ENCODE results near the gene MARCHF2. TPM values are rescaled to one million over a fixed set of nuclear protein-coding genes. Genes with fewer than 3 reads are reported as not detected.

MARCHF2 gene
- total and polyA plus RNA-seq, 7 donors: 25.8 to 383 (median 283) TPM

GRCh38 chr19:8468761-8469373, 55.8 kb downstream of the MARCHF2 start:
- H3K4me3 ChIP-seq: no peak overlapping the region
- H3K36me3 ChIP-seq: peaks cover 31 to 100% (median 80%) of the 10 kb centered on the region in 4 donors

GRCh38 chr19:8469613-8470368, 56.7 kb downstream of the MARCHF2 start:
- WGBS, 2 donors: 91 to 93% methylated on average over 13 of the region's 13 CpGs
- peaks cover 38 to 100% (median 80%) of the 10 kb centered on the region in 4 donors for H3K36me3 ChIP-seq

More at GRCh38 chr19:8468761-8469373, 55.8 kb downstream of the MARCHF2 start:
- no peaks in the 10 kb centered on the region for H3K4me1 ChIP-seq
- no peak for DNase-seq
- no peaks in the 10 kb centered on the region for H3K9me3 ChIP-seq
- H3K27ac ChIP-seq: no peak overlapping the region
- no peaks in the 10 kb centered on the region for H3K27me3 ChIP-seq
- TF ChIP-seq EP300 (IDR thresholded peaks at IDR 0.05): no peak
- no peak for TF ChIP-seq POLR2A (IDR thresholded peaks at IDR 0.05)
- no peak for TF ChIP-seq CTCF (IDR thresholded peaks at IDR 0.05)
- TF ChIP-seq POLR2AphosphoS5 (IDR thresholded peaks at IDR 0.05): no peak
- intact Hi-C loops (cut with DNase I): no loop called here
- WGBS, 2 donors: 82 to 92% methylated on average over 8 of the region's 8 CpGs

GRCh38 chr19:8473648-8474476, 60.8 kb downstream of the MARCHF2 start:
- DNase-seq: no peak
- TF ChIP-seq POLR2A (IDR thresholded peaks at IDR 0.05): no peak
- no peak for TF ChIP-seq POLR2AphosphoS5 (IDR thresholded peaks at IDR 0.05)
- TF ChIP-seq CTCF (IDR thresholded peaks at IDR 0.05): no peak
- TF ChIP-seq EP300 (IDR thresholded peaks at IDR 0.05): no peak
- WGBS, 2 donors: 59 to 79% methylated on average over 6 of the region's 6 CpGs
- Histone ChIP-seq H3K9me3 (no peaks in the 10 kb centered on the region), H3K27ac (no peak overlapping the region), H3K27me3 (no peaks in the 10 kb centered on the region), H3K36me3 (peaks cover 38 to 97% (median 54%) of the 10 kb centered on the region in 4 donors), H3K4me1 (peaks cover 0 to 14% (median 10%) of the 10 kb centered on the region in 4 donors), H3K4me3 (no peak overlapping the region)
- intact Hi-C loops (cut with DNase I): no loop called here

More at GRCh38 chr19:8469613-8470368, 56.7 kb downstream of the MARCHF2 start:
- no peak overlapping the region for H3K4me3 ChIP-seq
- no peaks in the 10 kb centered on the region for H3K9me3 ChIP-seq
- intact Hi-C loops (cut with DNase I): no loop called here
- H3K27me3 ChIP-seq: no peaks in the 10 kb centered on the region
- H3K4me1 ChIP-seq: no peaks in the 10 kb centered on the region
- no peak for TF ChIP-seq POLR2AphosphoS5 (IDR thresholded peaks at IDR 0.05)
- no peak for TF ChIP-seq CTCF (IDR thresholded peaks at IDR 0.05)
- no peak for TF ChIP-seq EP300 (IDR thresholded peaks at IDR 0.05)
- no peak for TF ChIP-seq POLR2A (IDR thresholded peaks at IDR 0.05)
- DNase-seq: no peak
- no peak overlapping the region for H3K27ac ChIP-seq

- no peak for DNase-seq
- Histone ChIP-seq H3K4me1 (peaks cover 0 to 18% (median 10%) of the 10 kb centered on the region in 4 donors), H3K9me3 (no peaks in the 10 kb centered on the region), H3K36me3 (peaks cover 28 to 92% (median 42%) of the 10 kb centered on the region in 4 donors), H3K4me3 (no peak overlapping the region), H3K27me3 (no peaks in the 10 kb centered on the region), H3K27ac (no peak overlapping the region)
- intact Hi-C loops (cut with DNase I): no loop called here
- TF ChIP-seq CTCF (IDR thresholded peaks at IDR 0.05) (no peak), POLR2AphosphoS5 (IDR thresholded peaks at IDR 0.05) (no peak), EP300 (IDR thresholded peaks at IDR 0.05) (no peak), POLR2A (IDR thresholded peaks at IDR 0.05) (no peak)
- WGBS, 2 donors: 91 to 100% methylated on average over 1 of the region's 1 CpG
Measured at GRCh38 chr19:8475005-8475404, 61.9 kb downstream of the MARCHF2 start.
